ENCODE measurements around the gene MPZL3.
"Not testable (repeated sequence)": the region's sequence is repeated elsewhere in the genome, so short reads cannot be mapped to it uniquely, and the experiment has no call there.

MPZL3 gene

GRCh38 chr11:118206391-118207031, 45.7 kb downstream of the MPZL3 start:
- no peaks in the 10 kb centered on the region for H3K27me3 ChIP-seq (ENCODE audit: control insufficient read depth, insufficient read depth, low read length)
- H3K9me3 ChIP-seq (ENCODE audit: control insufficient read depth, low read length): no peaks in the 10 kb centered on the region
- no peak overlapping the region for H3K4me3 ChIP-seq (ENCODE audit: low read length)
- no peaks in the 10 kb centered on the region for H3K36me3 ChIP-seq (ENCODE audit: control insufficient read depth, insufficient read depth, low read length)
- H3K4me1 ChIP-seq (ENCODE audit: control insufficient read depth, insufficient read depth, low read length): peaks cover 21% of the 10 kb centered on the region
- H3K9ac ChIP-seq (ENCODE audit: low read length): no peak overlapping the region

- no peak overlapping the region for H3K9ac ChIP-seq (ENCODE audit: low read length)
- no peak overlapping the region for H3K4me3 ChIP-seq (ENCODE audit: low read length)
- no peaks in the 10 kb centered on the region for H3K27me3 ChIP-seq (ENCODE audit: control insufficient read depth, insufficient read depth, low read length)
- H3K36me3 ChIP-seq (ENCODE audit: control insufficient read depth, insufficient read depth, low read length): no peaks in the 10 kb centered on the region
- H3K9me3 ChIP-seq (ENCODE audit: control insufficient read depth, low read length): no peaks in the 10 kb centered on the region
- H3K4me1 ChIP-seq (ENCODE audit: control insufficient read depth, insufficient read depth, low read length): peaks cover 21% of the 10 kb centered on the region
Observed at GRCh38 chr11:118205606-118206378, 46.4 kb downstream of the MPZL3 start.

GRCh38 chr11:118202599-118203422, 49.4 kb downstream of the MPZL3 start:
- Histone ChIP-seq H3K4me3 (ENCODE audit: low read length) (no peak overlapping the region), H3K4me1 (ENCODE audit: control insufficient read depth, insufficient read depth, low read length) (peaks cover 34% of the 10 kb centered on the region), H3K9ac (ENCODE audit: low read length) (no peak overlapping the region), H3K27me3 (ENCODE audit: control insufficient read depth, insufficient read depth, low read length) (no peaks in the 10 kb centered on the region), H3K36me3 (ENCODE audit: control insufficient read depth, insufficient read depth, low read length) (no peaks in the 10 kb centered on the region), H3K9me3 (ENCODE audit: control insufficient read depth, low read length) (no peaks in the 10 kb centered on the region)

GRCh38 chr11:118201966-118202365, 50.2 kb downstream of the MPZL3 start:
- H3K4me1 ChIP-seq (ENCODE audit: control insufficient read depth, insufficient read depth, low read length): peaks cover 34% of the 10 kb centered on the region

GRCh38 chr11:118200901-118201680, 51.1 kb downstream of the MPZL3 start:
- H3K4me1 ChIP-seq (ENCODE audit: control insufficient read depth, insufficient read depth, low read length): peaks cover 34% of the 10 kb centered on the region
- no peaks in the 10 kb centered on the region for H3K27me3 ChIP-seq (ENCODE audit: control insufficient read depth, insufficient read depth, low read length)
- H3K36me3 ChIP-seq (ENCODE audit: control insufficient read depth, insufficient read depth, low read length): no peaks in the 10 kb centered on the region
- H3K9me3 ChIP-seq (ENCODE audit: control insufficient read depth, low read length): no peaks in the 10 kb centered on the region
- no peak overlapping the region for H3K4me3 ChIP-seq (ENCODE audit: low read length)
- no peak overlapping the region for H3K9ac ChIP-seq (ENCODE audit: low read length)

More at GRCh38 chr11:118201966-118202365, 50.2 kb downstream of the MPZL3 start:
- H3K27me3 ChIP-seq (ENCODE audit: control insufficient read depth, insufficient read depth, low read length): no peaks in the 10 kb centered on the region
- H3K4me3 ChIP-seq (ENCODE audit: low read length): no peak overlapping the region
- H3K9ac ChIP-seq (ENCODE audit: low read length): no peak overlapping the region
- H3K36me3 ChIP-seq (ENCODE audit: control insufficient read depth, insufficient read depth, low read length): no peaks in the 10 kb centered on the region
- H3K9me3 ChIP-seq (ENCODE audit: control insufficient read depth, low read length): no peaks in the 10 kb centered on the region

- Histone ChIP-seq H3K4me3 (ENCODE audit: low read length) (no peak overlapping the region), H3K4me1 (ENCODE audit: control insufficient read depth, insufficient read depth, low read length) (peaks cover 37% of the 10 kb centered on the region), H3K36me3 (ENCODE audit: control insufficient read depth, insufficient read depth, low read length) (no peaks in the 10 kb centered on the region), H3K9me3 (ENCODE audit: control insufficient read depth, low read length) (no peaks in the 10 kb centered on the region), H3K27me3 (ENCODE audit: control insufficient read depth, insufficient read depth, low read length) (no peaks in the 10 kb centered on the region), H3K9ac (ENCODE audit: low read length) (no peak overlapping the region)
Observed at GRCh38 chr11:118200497-118200896, 51.7 kb downstream of the MPZL3 start.

GRCh38 chr11:118199135-118199534, 53.0 kb downstream of the MPZL3 start:
- H3K9ac ChIP-seq (ENCODE audit: low read length): no peak overlapping the region
- no peaks in the 10 kb centered on the region for H3K9me3 ChIP-seq (ENCODE audit: control insufficient read depth, low read length)
- H3K36me3 ChIP-seq (ENCODE audit: control insufficient read depth, insufficient read depth, low read length): no peaks in the 10 kb centered on the region
- H3K4me1 ChIP-seq (ENCODE audit: control insufficient read depth, insufficient read depth, low read length): peaks cover 51% of the 10 kb centered on the region
- no peaks in the 10 kb centered on the region for H3K27me3 ChIP-seq (ENCODE audit: control insufficient read depth, insufficient read depth, low read length)
- H3K4me3 ChIP-seq (ENCODE audit: low read length): no peak overlapping the region

GRCh38 chr11:118198370-118198769, 53.8 kb downstream of the MPZL3 start:
- Histone ChIP-seq H3K36me3 (ENCODE audit: control insufficient read depth, insufficient read depth, low read length) (no peaks in the 10 kb centered on the region), H3K4me3 (ENCODE audit: low read length) (no peak overlapping the region), H3K27me3 (ENCODE audit: control insufficient read depth, insufficient read depth, low read length) (no peaks in the 10 kb centered on the region), H3K9me3 (ENCODE audit: control insufficient read depth, low read length) (no peaks in the 10 kb centered on the region), H3K9ac (ENCODE audit: low read length) (no peak overlapping the region), H3K4me1 (ENCODE audit: control insufficient read depth, insufficient read depth, low read length) (peaks cover 53% of the 10 kb centered on the region)

GRCh38 chr11:118194835-118195627, 57.1 kb downstream of the MPZL3 start:
- H3K4me1 ChIP-seq (ENCODE audit: control insufficient read depth, insufficient read depth, low read length): peaks cover 34% of the 10 kb centered on the region
- no peaks in the 10 kb centered on the region for H3K9me3 ChIP-seq (ENCODE audit: control insufficient read depth, low read length)
- no peak overlapping the region for H3K4me3 ChIP-seq (ENCODE audit: low read length)
- no peaks in the 10 kb centered on the region for H3K36me3 ChIP-seq (ENCODE audit: control insufficient read depth, insufficient read depth, low read length)
- no peaks in the 10 kb centered on the region for H3K27me3 ChIP-seq (ENCODE audit: control insufficient read depth, insufficient read depth, low read length)
- H3K9ac ChIP-seq (ENCODE audit: low read length): no peak overlapping the region

- H3K36me3 ChIP-seq (ENCODE audit: control insufficient read depth, insufficient read depth, low read length): no peaks in the 10 kb centered on the region
- peaks cover 32% of the 10 kb centered on the region for H3K4me1 ChIP-seq (ENCODE audit: control insufficient read depth, insufficient read depth, low read length)
- no peak overlapping the region for H3K4me3 ChIP-seq (ENCODE audit: low read length)
- no peaks in the 10 kb centered on the region for H3K27me3 ChIP-seq (ENCODE audit: control insufficient read depth, insufficient read depth, low read length)
- no peak overlapping the region for H3K9ac ChIP-seq (ENCODE audit: low read length)
- no peaks in the 10 kb centered on the region for H3K9me3 ChIP-seq (ENCODE audit: control insufficient read depth, low read length)
Observed at GRCh38 chr11:118193910-118194566, 58.1 kb downstream of the MPZL3 start.

GRCh38 chr11:118192817-118193216, 59.3 kb downstream of the MPZL3 start:
- H3K4me1 ChIP-seq (ENCODE audit: control insufficient read depth, insufficient read depth, low read length): peaks cover 20% of the 10 kb centered on the region
- H3K9me3 ChIP-seq (ENCODE audit: control insufficient read depth, low read length); H3K9ac ChIP-seq (ENCODE audit: low read length); H3K4me3 ChIP-seq (ENCODE audit: low read length); H3K27me3 ChIP-seq (ENCODE audit: control insufficient read depth, insufficient read depth, low read length); H3K36me3 ChIP-seq (ENCODE audit: control insufficient read depth, insufficient read depth, low read length): not testable (repeated sequence)
